Caki2 (cell line): Measurements from ENCODE around the gene POP7. TPM values are rescaled to one million over a fixed set of nuclear protein-coding genes. Genes with fewer than 3 reads are reported as not detected.

Experiments
- DNase-seq: peaks from one replicate; pipeline ENCODE4 v3.0.0-alpha.2; 2015; ENCODE audit warnings: low read depth
- in situ Hi-C: cut with HindIII; loops from 2 replicates; pipeline ENCODE4 v1.10.0; 2016; ENCODE audit warnings: low sequenced_read_pairs, low pct_unique_long_range_greater_than_20kb, mixed read lengths
- total RNA-seq: library from RNA; depleted of rRNA; stranded (reverse); fragments of >200 nt; shearing (Covaris generic); gene quantifications from 2 replicates; pipeline ENCODE4 v1.2.3, GENCODE V29; 2014; ENCODE audit warnings: low replicate concordance; rRNA removed

Gene POP7
- total RNA-seq, 1 experiment from 2014 or later = 126 TPM

GRCh38 chr7:100752994-100753393 is 47.1 kb downstream of the POP7 start:
- no peak for DNase-seq
- in situ Hi-C loops = no loop called here

GRCh38 chr7:100753750-100754149 is 47.8 kb downstream of the POP7 start:
- no peak for DNase-seq
- in situ Hi-C loops = no loop called here

Other genes starting within 250 kb of the POP7 start
- not detected in 2 replicates for gene SPACDR, start 241.9 kb upstream of the POP7 start, total RNA-seq
- gene TSC22D4, start 226.9 kb upstream of the POP7 start, total RNA-seq = 39.5 and 46.5 TPM in 2 replicates
- gene NYAP1, start 222.2 kb upstream of the POP7 start, total RNA-seq = 0.87 and 3.6 TPM in 2 replicates
- gene AGFG2, start 166.9 kb upstream of the POP7 start, total RNA-seq = 20.0 and 42.3 TPM in 2 replicates
- gene SAP25, start 132.2 kb upstream of the POP7 start, total RNA-seq = not detected in 2 replicates
- gene LRCH4, start 120.0 kb upstream of the POP7 start, total RNA-seq = 0.84 and 3.7 TPM in 2 replicates
- 0.23 and 0.71 TPM in 2 replicates for gene FBXO24, start 119.8 kb upstream of the POP7 start, total RNA-seq
- gene PCOLCE, start 103.8 kb upstream of the POP7 start, total RNA-seq = 5.3 and 17.8 TPM in 2 replicates
- gene MOSPD3, start 93.6 kb upstream of the POP7 start, total RNA-seq = 3.6 and 34.9 TPM in 2 replicates
- 0.27 TPM in 1 of 2 replicates, not detected in the other for gene TFR2, start 64.6 kb upstream of the POP7 start, total RNA-seq
- not detected in 2 replicates for gene ACTL6B, start 49.7 kb upstream of the POP7 start, total RNA-seq
- gene GNB2, start 32.4 kb upstream of the POP7 start, total RNA-seq = 116 and 179 TPM in 2 replicates
- 9.6 and 10.6 TPM in 2 replicates for gene GIGYF1, start 11.9 kb upstream of the POP7 start, total RNA-seq
- not detected in 2 replicates for gene EPO, start 14.3 kb downstream of the POP7 start, total RNA-seq
- not detected in 2 replicates for gene ZAN, start 27.5 kb downstream of the POP7 start, total RNA-seq
- 31.9 and 43.6 TPM in 2 replicates for gene EPHB4, start 121.4 kb downstream of the POP7 start, total RNA-seq
- 16.5 and 19.8 TPM in 2 replicates for gene SLC12A9, start 146.6 kb downstream of the POP7 start, total RNA-seq
- gene TRIP6, start 161.3 kb downstream of the POP7 start, total RNA-seq = 234 and 286 TPM in 2 replicates
- gene SRRT, start 169.0 kb downstream of the POP7 start, total RNA-seq = 72.5 and 75.8 TPM in 2 replicates
- 7.4 and 11.8 TPM in 2 replicates for gene UFSP1, start 183.6 kb downstream of the POP7 start, total RNA-seq
- gene ACHE, start 189.8 kb downstream of the POP7 start, total RNA-seq = not detected in 2 replicates
- 0.20 TPM in 1 of 2 replicates, not detected in the other for gene MUC3A, start 243.4 kb downstream of the POP7 start, total RNA-seq